ENCODE results near the gene NANOS2.

Gene NANOS2

DNA sequence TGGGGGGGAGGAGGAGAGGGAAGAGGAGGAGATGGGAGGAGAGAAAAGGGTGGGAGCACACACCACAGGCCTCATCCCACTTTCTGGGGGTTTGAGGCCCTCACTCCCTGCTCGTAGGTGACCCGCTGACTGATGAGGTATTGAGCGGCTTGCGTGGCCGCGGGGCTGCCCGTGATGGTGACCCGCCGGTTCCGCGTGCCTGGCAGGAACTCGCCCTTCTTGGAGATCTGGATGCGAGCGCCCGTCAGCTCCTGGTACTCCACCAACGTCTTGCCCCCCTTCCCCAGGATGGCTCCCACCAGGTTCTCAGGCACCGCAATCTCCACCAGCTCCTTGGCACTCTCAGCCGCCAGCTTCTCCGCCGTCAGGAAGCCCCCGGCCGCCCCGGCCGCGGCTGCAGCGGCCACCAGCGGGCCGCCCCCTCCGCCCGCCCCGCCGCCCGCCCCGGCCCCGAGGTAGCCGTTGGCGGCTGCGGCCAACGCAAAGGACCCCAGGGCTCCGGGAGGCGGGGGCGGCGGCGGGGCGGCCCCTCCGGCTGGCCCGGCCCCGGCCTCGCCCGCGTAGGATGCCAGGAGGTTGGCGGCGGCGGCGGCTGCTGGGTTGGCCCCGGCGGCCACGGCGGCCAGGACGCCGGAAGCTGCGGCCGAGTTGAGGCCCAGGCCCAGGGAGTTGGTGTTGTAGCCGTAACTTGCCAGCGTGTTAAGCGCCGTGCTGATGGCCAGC is 25.4 kb upstream of the NANOS2 start:
- no peak overlapping the region for H3K4me3 ChIP-seq (ENCODE audit: low read length)
- no peak for TF ChIP-seq ZNF274 (IDR thresholded peaks at IDR 0.05; ENCODE audit: low read depth, low read length)

GRCh38 chr19:45938733-45939319 is 24.2 kb upstream of the NANOS2 start:
- TF ChIP-seq ZNF274 (IDR thresholded peaks at IDR 0.05; ENCODE audit: low read depth, low read length) = no peak
- H3K4me3 ChIP-seq (ENCODE audit: low read length) = no peak overlapping the region

GRCh38 chr19:45935267-45935666 is 20.7 kb upstream of the NANOS2 start:
- TF ChIP-seq ZNF274 (IDR thresholded peaks at IDR 0.05; ENCODE audit: low read depth, low read length) = no peak
- H3K4me3 ChIP-seq (ENCODE audit: low read length) = no peak overlapping the region

- H3K4me3 ChIP-seq (ENCODE audit: low read length) = no peak overlapping the region
- no peak for TF ChIP-seq ZNF274 (IDR thresholded peaks at IDR 0.05; ENCODE audit: low read depth, low read length)
Observed at GRCh38 chr19:45934551-45935230, 20.1 kb upstream of the NANOS2 start.

GRCh38 chr19:45933759-45934158 is 19.2 kb upstream of the NANOS2 start:
- TF ChIP-seq ZNF274 (IDR thresholded peaks at IDR 0.05; ENCODE audit: low read depth, low read length) = no peak
- H3K4me3 ChIP-seq (ENCODE audit: low read length) = no peak overlapping the region

DNA sequence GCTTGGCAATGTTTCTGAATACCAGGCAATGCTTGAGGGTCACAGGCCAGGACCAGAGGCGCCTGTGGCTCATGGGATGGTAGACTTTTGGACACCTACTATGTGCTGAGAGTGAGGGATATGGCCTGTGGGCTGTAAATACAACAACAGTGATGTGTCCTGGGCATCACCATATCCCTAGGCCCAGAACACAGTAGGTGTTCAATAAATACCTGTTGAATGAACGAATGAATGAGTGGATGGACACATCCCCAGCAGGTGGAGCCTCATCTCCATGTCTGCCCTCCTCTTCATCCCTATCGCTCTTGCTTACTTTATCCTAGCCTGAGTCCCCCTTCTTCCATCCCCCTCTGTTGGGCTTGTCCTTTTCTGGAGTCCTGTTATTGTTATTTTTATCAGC is 16.5 kb upstream of the NANOS2 start:
- no peak for TF ChIP-seq ZNF274 (IDR thresholded peaks at IDR 0.05; ENCODE audit: low read depth, low read length)
- no peak overlapping the region for H3K4me3 ChIP-seq (ENCODE audit: low read length)

DNA sequence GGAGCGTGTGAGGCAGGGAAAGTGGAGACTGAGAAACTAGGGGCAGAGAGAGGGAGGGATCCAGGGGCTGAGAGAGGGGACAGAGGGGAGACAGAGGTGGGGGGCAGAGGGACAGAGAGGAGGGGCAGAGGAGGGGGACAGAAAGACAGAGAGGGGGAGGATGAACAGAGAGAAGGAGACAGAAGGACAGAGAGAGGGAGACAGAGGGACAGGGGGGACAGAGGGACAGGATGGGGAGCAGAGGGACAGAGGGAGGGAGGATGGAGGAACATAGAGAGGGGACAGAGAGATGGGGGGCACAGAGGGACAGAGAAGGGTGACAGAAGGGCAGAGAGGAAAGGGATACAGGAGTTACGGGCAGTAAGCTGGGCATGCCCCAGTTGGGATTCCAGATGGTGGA is 14.7 kb upstream of the NANOS2 start:
- no peak overlapping the region for H3K4me3 ChIP-seq (ENCODE audit: low read length)
- no peak for TF ChIP-seq ZNF274 (IDR thresholded peaks at IDR 0.05; ENCODE audit: low read depth, low read length)

- peak overlapping the region; percentile 40; the same call in 1 of the 2 replicates for H3K4me3 ChIP-seq (ENCODE audit: low read length)
- TF ChIP-seq ZNF274 (IDR thresholded peaks at IDR 0.05; ENCODE audit: low read depth, low read length) = no peak
Observed at GRCh38 chr19:45927565-45928261, 13.1 kb upstream of the NANOS2 start.

DNA sequence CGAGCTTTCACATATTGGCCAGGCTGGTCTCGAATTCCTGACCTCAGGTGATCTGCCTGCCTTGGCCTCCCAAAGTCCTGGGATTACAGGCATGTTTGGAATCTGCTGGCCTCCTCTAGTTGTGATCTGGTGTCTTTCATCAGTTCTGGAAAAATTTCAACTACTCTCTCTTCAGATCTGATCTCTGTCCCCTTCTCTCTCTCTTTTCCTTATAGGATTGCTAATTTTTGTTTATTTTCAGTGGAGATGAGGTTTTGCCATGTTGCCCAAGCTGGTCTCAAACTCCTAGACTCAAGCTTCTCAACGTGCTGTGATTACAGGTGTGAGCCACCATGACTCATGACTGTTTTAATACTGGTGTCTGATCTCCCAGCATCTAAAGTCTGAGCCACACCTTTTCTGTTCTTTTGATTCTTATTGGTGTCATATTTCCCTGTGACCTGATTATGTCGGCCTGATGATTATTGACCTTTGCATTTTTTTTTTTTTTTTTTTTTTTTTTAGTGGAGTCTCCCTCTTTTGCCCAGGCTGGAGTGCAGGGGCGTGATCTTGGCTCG is 10.4 kb upstream of the NANOS2 start:
- no peak overlapping the region for H3K4me3 ChIP-seq (ENCODE audit: low read length)
- no peak for TF ChIP-seq ZNF274 (IDR thresholded peaks at IDR 0.05; ENCODE audit: low read depth, low read length)

DNA sequence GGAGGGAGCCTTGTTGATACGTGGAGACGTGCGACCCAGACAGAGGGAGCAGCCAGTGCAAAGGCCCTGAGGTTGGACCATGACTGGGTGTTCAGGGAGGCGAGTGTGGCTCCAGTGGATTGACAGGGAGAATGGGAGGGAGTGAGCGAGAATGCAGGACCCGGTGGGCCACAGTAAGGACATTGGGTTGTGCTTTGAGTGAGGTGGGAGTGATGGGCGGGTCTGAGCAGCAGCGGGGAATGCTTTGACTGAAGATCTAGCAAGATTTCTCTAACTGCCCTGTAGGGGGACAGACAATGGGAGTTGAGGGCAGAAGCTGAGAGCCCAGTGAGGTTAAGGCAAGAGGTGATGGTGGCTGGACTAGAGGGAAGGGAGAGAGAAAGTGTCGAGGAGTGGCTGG is 7.7 kb upstream of the NANOS2 start:
- no peak for TF ChIP-seq ZNF274 (IDR thresholded peaks at IDR 0.05; ENCODE audit: low read depth, low read length)
- no peak overlapping the region for H3K4me3 ChIP-seq (ENCODE audit: low read length)

DNA sequence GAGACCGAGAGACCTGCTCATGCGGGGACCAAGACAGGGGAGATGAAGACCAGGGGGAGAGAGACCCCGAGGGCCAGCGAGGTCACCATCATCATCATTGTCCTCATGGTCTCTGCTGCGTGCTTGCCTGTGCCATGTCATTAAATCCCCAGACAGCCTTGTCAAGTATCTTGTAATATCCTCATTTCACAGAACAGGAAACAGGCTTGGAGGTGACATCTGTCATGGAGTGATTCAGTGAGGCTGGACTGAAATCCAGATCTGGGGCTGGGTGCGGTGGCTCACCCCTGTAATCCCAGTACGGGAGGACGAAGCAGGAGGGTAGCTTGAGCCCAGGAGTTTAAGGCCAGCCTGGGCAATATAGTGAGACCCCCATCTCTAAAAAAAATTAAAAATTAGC is 5.9 kb upstream of the NANOS2 start:
- H3K4me3 ChIP-seq (ENCODE audit: low read length) = no peak overlapping the region
- TF ChIP-seq ZNF274 (IDR thresholded peaks at IDR 0.05; ENCODE audit: low read depth, low read length) = no peak

GRCh38 chr19:45919678-45920077 is 5.1 kb upstream of the NANOS2 start:
- H3K4me3 ChIP-seq (ENCODE audit: low read length) = no peak overlapping the region
- TF ChIP-seq ZNF274 (IDR thresholded peaks at IDR 0.05; ENCODE audit: low read depth, low read length) = no peak

- H3K4me3 ChIP-seq (ENCODE audit: low read length) = no peak overlapping the region
- TF ChIP-seq ZNF274 (IDR thresholded peaks at IDR 0.05; ENCODE audit: low read depth, low read length) = no peak
Observed at GRCh38 chr19:45918721-45919120, 4.1 kb upstream of the NANOS2 start.

GRCh38 chr19:45917421-45918091 is 3.0 kb upstream of the NANOS2 start:
- H3K4me3 ChIP-seq (ENCODE audit: low read length) = no peak overlapping the region
- no peak for TF ChIP-seq ZNF274 (IDR thresholded peaks at IDR 0.05; ENCODE audit: low read depth, low read length)

All from GM08714 (cell line).